Measurements from ENCODE around the gene ANKRD31.

Gene ANKRD31

GRCh38 chr5:75057561-75057960 is 179.1 kb downstream of the ANKRD31 start:
- no peak for DNase-seq

- DNase-seq: no peak
Observed at GRCh38 chr5:75055727-75056144, 180.9 kb downstream of the ANKRD31 start.

DNA sequence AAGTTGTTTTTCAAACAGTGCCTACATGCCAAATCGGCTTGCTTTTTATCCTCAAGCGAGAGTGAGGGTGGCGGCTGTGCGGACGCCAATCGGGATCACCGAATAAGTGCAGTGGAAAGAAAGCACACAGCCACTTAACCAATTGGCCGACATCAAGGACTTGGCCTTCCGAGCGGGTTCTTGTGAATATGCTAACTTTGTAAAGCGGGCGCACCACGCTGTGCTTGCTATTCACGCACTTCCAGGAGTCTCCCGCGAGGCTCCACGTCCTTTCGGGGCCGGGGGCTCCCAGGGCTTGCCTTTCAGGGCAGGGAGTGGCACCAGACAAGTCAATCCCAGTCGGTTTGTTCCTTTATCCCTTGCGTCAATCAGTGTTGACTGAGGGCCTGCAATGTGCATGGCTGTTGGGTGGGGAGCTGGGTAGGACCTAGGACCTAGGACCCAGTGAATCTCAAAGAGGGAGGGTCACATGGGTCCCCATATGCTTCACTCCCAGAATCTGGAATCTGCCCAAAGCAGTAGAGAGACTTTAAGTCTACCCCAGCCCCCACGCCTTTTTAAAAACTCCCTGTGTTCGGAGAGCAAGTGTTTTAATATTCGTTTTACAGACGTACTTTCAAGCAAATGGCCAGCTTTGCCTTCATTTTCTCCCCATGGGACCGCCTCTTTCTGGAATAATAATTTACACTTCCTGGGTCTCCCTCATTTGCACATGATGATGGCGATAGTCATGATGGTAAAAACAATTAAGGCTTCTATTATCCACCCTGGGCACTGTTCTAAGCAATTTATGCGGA is 182.3 kb downstream of the ANKRD31 start:
- no peak for DNase-seq

DNA sequence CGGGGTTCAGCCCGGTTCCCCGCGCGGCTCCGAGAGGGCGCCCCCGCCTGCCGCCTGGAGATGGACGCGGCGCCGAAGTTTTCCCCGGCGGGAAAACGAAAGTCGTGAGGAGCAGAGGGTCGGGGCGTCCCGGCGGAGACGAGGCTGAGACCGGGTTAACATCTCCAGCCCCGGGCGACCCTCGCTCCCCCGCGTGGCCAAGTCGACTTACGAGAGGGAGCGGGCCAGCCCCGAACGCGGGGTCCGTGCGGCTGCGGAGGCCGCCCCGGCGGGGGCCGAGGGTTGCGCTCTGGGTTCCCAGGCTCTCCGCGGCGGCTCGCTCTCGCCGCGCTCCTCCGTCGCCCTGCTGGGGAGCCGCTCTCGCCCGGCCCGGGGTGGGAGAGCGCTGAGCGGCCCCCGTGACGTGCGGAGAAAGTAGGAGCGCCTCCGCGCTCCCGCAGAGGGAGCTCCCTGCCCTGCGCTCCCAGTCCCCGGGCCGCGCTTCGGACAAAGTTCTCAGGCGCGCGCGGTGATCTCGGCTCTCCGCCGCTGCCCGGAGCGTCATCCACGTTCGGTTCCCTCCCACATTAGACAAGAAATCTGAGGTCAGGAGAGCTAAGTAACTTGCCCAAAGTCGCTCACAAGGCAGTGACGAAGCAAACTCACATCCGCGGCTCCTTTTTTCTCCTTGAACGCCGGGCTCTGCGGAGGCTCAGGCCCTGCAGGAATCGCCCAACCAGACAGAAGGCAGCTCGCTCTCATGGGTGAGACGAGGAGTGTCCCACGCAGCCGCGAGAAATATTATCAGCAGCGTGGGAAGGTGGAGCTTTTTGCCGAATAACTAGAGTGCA is 183.2 kb downstream of the ANKRD31 start:
- DNase-seq: no peak

DNA sequence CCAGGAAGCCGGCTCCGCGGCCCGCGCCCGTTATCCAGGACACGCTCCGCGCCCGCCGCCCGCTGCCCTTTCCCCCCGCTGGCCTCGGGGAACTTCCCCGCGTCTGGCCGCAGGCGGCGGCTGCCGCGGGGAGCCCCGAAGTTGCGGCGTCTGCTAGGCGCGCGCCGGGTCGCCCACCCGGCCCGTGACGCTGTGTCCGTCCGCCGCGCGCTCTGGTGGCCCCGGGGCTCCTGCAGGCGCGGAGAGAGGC is 183.7 kb downstream of the ANKRD31 start:
- peak; percentile 70 for DNase-seq

GRCh38 chr5:75052192-75053053 is 184.3 kb downstream of the ANKRD31 start, which contains the start of gene GCNT4:
TSS of gene GCNT4 (minus strand) at chr5:75052558. CDS start at chr5:75030037, 22,521 bp downstream.
- peak; percentile 65 for DNase-seq

GRCh38 chr5:75051217-75051751 is 185.4 kb downstream of the ANKRD31 start:
- peak; percentile 41 for DNase-seq

GRCh38 chr5:75050415-75050814 is 186.3 kb downstream of the ANKRD31 start:
- DNase-seq: no peak

DNA sequence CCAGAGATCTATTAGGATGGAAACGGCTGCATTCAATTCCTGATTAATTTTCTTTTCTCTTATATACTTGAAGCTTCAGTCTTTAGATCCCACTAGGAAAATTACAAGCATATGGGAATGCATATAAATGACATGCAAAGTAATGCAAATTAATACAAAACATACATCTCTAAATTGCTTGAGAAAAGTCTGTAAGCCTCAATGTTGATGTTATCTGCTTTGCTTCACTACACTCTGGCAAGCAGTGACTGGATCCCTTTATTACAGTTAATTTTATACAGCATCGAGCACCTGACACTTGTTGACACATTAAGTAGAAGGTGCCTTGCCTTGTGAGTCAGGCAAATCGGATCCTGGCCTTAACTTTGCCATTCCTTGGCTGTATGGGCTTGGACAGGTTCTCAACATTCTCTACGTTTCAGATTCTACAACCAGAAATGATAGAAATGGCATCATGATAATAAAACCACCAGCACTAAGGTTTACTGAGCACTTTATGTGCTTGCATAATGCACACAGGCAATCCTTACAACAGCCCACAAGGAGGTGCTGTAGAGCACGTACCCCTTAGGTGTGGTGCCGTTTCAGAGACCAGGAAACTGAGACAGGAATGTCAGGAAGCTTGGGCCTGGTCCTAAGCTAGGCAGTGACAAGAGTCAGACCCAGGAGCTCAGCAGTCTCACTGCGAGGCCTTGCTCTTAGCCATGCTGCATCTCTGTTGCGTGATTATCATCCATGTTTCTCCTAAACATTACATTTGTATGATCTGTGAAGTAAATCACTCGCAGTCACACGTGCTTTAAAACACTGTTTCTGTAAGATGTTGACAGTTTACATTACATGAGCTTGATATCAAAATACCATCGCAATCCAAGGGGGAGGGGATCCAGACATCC is 187.0 kb downstream of the ANKRD31 start:
- DNase-seq: peak; percentile 61

GRCh38 chr5:75048457-75048953 is 188.2 kb downstream of the ANKRD31 start:
- no peak for DNase-seq

DNA sequence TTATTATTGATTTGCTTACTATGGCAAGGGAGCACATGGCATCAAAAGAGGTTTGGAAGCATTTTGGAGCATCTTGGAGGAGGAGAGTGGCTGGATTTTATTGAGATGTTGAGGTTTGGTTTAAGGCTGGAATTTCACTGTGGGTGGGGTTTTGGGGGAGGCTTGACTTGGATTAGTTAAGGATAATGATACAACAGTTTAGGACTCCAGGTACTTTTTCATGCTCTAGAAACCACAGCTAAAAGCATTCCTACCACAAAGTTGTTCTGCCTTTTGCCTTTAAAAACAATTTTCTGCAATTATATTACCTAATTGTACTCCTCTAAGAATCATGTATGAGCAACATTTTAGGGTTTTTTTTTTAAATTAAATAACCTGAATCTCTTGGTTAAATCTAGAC is 189.3 kb downstream of the ANKRD31 start:
- no peak for DNase-seq

- no peak for DNase-seq
Observed at GRCh38 chr5:75046366-75047142, 190.1 kb downstream of the ANKRD31 start.

- no peak for DNase-seq
Observed at GRCh38 chr5:75045071-75045470, 191.6 kb downstream of the ANKRD31 start.

DNA sequence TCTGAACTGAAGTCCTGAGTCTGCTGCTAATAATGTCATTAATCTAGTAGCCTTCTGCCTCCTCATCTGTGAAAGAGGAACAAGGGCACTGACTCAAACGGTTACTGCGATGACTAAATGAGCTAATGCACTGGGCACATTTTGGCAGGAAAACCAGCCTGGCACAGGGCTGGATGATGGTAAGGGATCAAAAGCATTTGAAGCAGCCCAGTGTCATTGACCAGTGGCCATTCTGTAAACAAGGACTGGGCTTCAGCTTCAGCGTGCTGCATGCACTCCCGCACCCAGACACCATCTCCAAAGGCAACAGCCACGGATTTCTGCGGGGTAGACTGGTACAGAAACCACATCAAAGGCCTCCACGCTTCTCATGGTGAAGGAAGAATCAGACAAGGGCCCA is 192.3 kb downstream of the ANKRD31 start:
- DNase-seq: no peak

DNA sequence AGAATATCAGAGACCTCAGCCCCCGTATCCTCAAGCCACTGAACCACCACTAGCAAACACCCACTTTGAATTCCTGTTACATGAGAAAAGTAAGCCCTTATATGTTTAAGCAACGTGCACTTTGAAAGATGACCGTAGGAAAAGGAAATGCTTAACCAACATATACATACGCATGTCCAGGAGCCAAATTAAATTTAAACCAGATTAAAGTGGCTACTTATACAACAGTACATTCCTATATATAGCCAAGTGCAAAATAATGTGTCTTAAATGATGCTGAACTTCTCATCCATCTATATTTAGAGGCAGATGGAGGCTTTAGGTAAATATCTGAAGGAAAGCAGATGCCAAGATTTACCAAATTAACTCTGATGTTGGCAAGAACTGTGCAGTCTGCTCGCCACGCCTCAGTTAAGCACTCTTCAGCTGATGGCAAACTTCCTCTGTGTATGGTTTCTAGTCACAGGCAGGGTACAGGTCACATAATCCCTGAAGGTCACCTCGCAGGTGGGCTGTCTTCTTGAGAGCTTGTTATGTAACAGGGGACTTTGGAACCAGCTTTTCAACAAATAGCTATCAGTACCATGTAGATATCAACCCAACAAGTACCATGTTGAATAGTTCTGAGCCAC is 192.9 kb downstream of the ANKRD31 start:
- DNase-seq: no peak

DNA sequence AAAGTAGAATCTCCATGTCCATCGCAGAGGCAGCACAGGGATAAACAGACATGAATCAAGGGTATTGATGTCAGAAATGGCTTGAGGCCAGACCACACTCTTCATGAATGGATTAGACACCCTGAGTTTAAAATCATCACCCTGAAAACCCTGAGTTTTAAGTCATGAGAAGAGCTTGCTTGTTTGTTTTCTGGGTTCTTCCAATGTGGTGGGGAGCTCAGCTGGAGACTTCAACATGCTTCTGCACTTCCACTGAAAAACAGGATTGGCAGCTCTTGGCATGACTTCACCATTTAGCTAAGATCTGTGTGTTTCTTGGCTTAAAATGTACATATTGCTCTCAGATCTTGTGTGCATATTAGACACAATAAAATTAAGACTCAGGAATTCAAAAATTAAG is 194.2 kb downstream of the ANKRD31 start:
- DNase-seq: no peak

- no peak for DNase-seq
Observed at GRCh38 chr5:75040973-75041372, 195.7 kb downstream of the ANKRD31 start.

- no peak for DNase-seq
Observed at GRCh38 chr5:75037106-75037505, 199.6 kb downstream of the ANKRD31 start.

DNA sequence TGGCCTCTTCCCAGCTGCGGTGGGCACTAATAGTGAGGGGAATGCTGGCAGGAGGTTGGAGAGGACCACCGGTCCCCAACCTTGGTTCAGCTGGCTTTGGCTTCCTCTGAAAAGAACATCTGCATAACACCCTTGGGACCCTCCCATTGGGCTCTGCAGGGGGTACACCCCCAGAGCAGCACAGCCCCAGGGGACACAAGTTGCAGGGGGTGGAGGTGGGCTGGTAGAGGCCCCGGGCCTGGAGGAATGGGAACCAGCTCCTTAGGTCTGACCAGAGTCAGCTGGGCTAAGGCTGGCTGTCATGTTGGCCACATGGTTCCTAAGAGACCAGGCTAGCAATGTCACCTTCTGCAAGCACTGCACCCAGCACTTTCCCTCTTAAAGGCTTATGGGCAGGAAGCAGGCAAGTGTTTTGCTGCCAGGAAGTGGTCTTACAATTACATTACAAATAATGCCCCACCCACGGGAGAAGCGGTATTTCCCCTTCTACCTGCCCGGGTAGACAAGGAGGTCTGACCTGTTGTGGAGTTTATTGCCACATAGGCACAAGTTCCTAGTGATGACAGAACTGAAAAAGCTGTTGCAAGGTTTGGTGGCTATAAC is 202.4 kb downstream of the ANKRD31 start:
- no peak for DNase-seq

- DNase-seq: no peak
Observed at GRCh38 chr5:75031366-75031765, 205.3 kb downstream of the ANKRD31 start.
